ENCODE results near the gene OR2B6. TPM values are rescaled to one million over a fixed set of nuclear protein-coding genes. Genes with fewer than 3 reads are reported as not detected.

OR2B6 gene
- total RNA-seq, 3 donors from 2014 or later (not counting 1 experiment from before 2014, with no cell fraction given): not detected

GRCh38 chr6:28001751-28002150 is 44.7 kb downstream of the OR2B6 start:
- Histone ChIP-seq H3K4me1 (ENCODE audit: control insufficient read depth, insufficient read depth, low read length) (no peaks in the 10 kb centered on the region), H3K27ac (ENCODE audit: low read length) (no peak overlapping the region), H3K9me3 (ENCODE audit: control insufficient read depth, insufficient read depth, low read length) (no peaks in the 10 kb centered on the region), H3K4me3 (ENCODE audit: low read length) (no peak overlapping the region), H3K36me3 (ENCODE audit: control insufficient read depth, insufficient read depth, low read length) (no peaks in the 10 kb centered on the region), H3K27me3 (ENCODE audit: control insufficient read depth, insufficient read depth, low read length) (no peaks in the 10 kb centered on the region)
- 81% methylated on average over 5 of the region's 5 CpGs for WGBS (ENCODE audit: insufficient coverage)
- no peak for TF ChIP-seq CTCF (IDR thresholded peaks at IDR 0.05)
- Mint-ChIP-seq H3K36me3 (no peaks in the 10 kb centered on the region), H3K27me3 (ENCODE audit: low read depth in 2 of 2) (peaks cover 16 to 23% of the 10 kb centered on the region in 2 donors), H3K4me3 (no peak overlapping the region), H3K9me3 (no peaks in the 10 kb centered on the region), H3K4me1 (no peaks in the 10 kb centered on the region), H3K27ac (no peak overlapping the region)
- DNase-seq: no peak
- no peak for ATAC-seq
- intact Hi-C loops (cut with micrococcal nuclease): no loop called here

GRCh38 chr6:28002161-28002560 is 45.1 kb downstream of the OR2B6 start:
- ATAC-seq (no peak), DNase-seq (no peak)
- H3K4me1 Mint-ChIP-seq: no peaks in the 10 kb centered on the region
- Histone ChIP-seq H3K4me1 (ENCODE audit: control insufficient read depth, insufficient read depth, low read length) (no peaks in the 10 kb centered on the region), H3K9me3 (ENCODE audit: control insufficient read depth, insufficient read depth, low read length) (no peaks in the 10 kb centered on the region), H3K27ac (ENCODE audit: low read length) (no peak overlapping the region), H3K4me3 (ENCODE audit: low read length) (no peak overlapping the region), H3K36me3 (ENCODE audit: control insufficient read depth, insufficient read depth, low read length) (no peaks in the 10 kb centered on the region), H3K27me3 (ENCODE audit: control insufficient read depth, insufficient read depth, low read length) (no peaks in the 10 kb centered on the region)
- no peak for TF ChIP-seq CTCF (IDR thresholded peaks at IDR 0.05)
- H3K9me3 Mint-ChIP-seq: no peaks in the 10 kb centered on the region
- peaks cover 16 to 23% of the 10 kb centered on the region in 2 donors for H3K27me3 Mint-ChIP-seq (ENCODE audit: low read depth in 2 of 2)
- intact Hi-C loops (cut with micrococcal nuclease): no loop called here
- no peak overlapping the region for H3K27ac Mint-ChIP-seq
- H3K4me3 Mint-ChIP-seq: no peak overlapping the region
- no peaks in the 10 kb centered on the region for H3K36me3 Mint-ChIP-seq
- 90% methylated on average over 5 of the region's 5 CpGs for WGBS (ENCODE audit: insufficient coverage)

- 91% methylated on average over 5 of the region's 5 CpGs for WGBS (ENCODE audit: insufficient coverage)
- H3K27me3 Mint-ChIP-seq (ENCODE audit: low read depth in 2 of 2): peaks cover 16 to 24% of the 10 kb centered on the region in 2 donors
- ATAC-seq: no peak
Measured at GRCh38 chr6:28003059-28003458, 46.0 kb downstream of the OR2B6 start.

More at GRCh38 chr6:28003059-28003458, 46.0 kb downstream of the OR2B6 start:
- Mint-ChIP-seq H3K9me3 (no peaks in the 10 kb centered on the region), H3K4me3 (no peak overlapping the region), H3K27ac (no peak overlapping the region), H3K4me1 (no peaks in the 10 kb centered on the region), H3K36me3 (no peaks in the 10 kb centered on the region)
- no peaks in the 10 kb centered on the region for H3K9me3 ChIP-seq (ENCODE audit: control insufficient read depth, insufficient read depth, low read length)
- no peaks in the 10 kb centered on the region for H3K4me1 ChIP-seq (ENCODE audit: control insufficient read depth, insufficient read depth, low read length)
- H3K27ac ChIP-seq (ENCODE audit: low read length): no peak overlapping the region
- no peaks in the 10 kb centered on the region for H3K36me3 ChIP-seq (ENCODE audit: control insufficient read depth, insufficient read depth, low read length)
- intact Hi-C loops (cut with micrococcal nuclease): no loop called here
- no peak overlapping the region for H3K4me3 ChIP-seq (ENCODE audit: low read length)
- no peak for DNase-seq
- no peak for TF ChIP-seq CTCF (IDR thresholded peaks at IDR 0.05)
- H3K27me3 ChIP-seq (ENCODE audit: control insufficient read depth, insufficient read depth, low read length): no peaks in the 10 kb centered on the region

Measured in natural killer cell (primary cell).